Muscle layer of colon (tissue), 2 donors: ENCODE data around the gene MACROD2.
"Not testable (repeated sequence)": the region's sequence is repeated elsewhere in the genome, so short reads cannot be mapped to it uniquely, and the experiment has no call there.

Experiments
- H3K27ac ChIP-seq: one replicate; pipeline ENCODE4 v1.7.0; 2013; ENCODE audit warnings: low read depth, mild to moderate bottlenecking, low read length, moderate library complexity
- H3K27me3 ChIP-seq, 2 donors: one replicate each; pipeline ENCODE4 v1.7.0; 2013; ENCODE audit warnings: low read length in 2 of 2, mild to moderate bottlenecking in 2 of 2; ENCODE audit not compliant: insufficient read depth in 2 of 2, control insufficient read depth in 1 of 2
- H3K36me3 ChIP-seq: one replicate; pipeline ENCODE4 v1.7.0; 2013; ENCODE audit warnings: mild to moderate bottlenecking, low read length; ENCODE audit not compliant: insufficient read depth
- H3K4me1 ChIP-seq: one replicate; pipeline ENCODE4 v1.7.0; 2013; ENCODE audit warnings: mild to moderate bottlenecking, low read length; ENCODE audit not compliant: insufficient read depth
- H3K4me3 ChIP-seq, 2 donors: one replicate each; pipeline ENCODE4 v1.7.0; 2013; ENCODE audit warnings: low read length in 2 of 2, low read depth in 1 of 2, mild to moderate bottlenecking in 1 of 2, moderate library complexity in 1 of 2
- H3K9ac ChIP-seq: one replicate; pipeline ENCODE4 v1.7.0; 2013; ENCODE audit warnings: low read length
- H3K9me3 ChIP-seq: one replicate; pipeline ENCODE4 v1.7.0; 2013; ENCODE audit warnings: mild to moderate bottlenecking, low read length
- donor health status: abdominal sarcoma.
- donor health status: Adenocarcinoma of cecum.

The MACROD2 gene

GRCh38 chr20:14220986-14221385, 225.7 kb downstream of the MACROD2 start:
- H3K4me1 ChIP-seq = no peaks in the 10 kb centered on the region
- no peak overlapping the region for H3K9ac ChIP-seq
- H3K27me3 ChIP-seq = no peaks in the 10 kb centered on the region
- no peaks in the 10 kb centered on the region for H3K36me3 ChIP-seq
- no peak overlapping the region for H3K27ac ChIP-seq
- H3K4me3 ChIP-seq = no peak overlapping the region
- no peaks in the 10 kb centered on the region for H3K9me3 ChIP-seq

- no peak overlapping the region for H3K27ac ChIP-seq
- H3K36me3 ChIP-seq = no peaks in the 10 kb centered on the region
- no peaks in the 10 kb centered on the region for H3K4me1 ChIP-seq
- no peak overlapping the region for H3K4me3 ChIP-seq
- no peaks in the 10 kb centered on the region for H3K27me3 ChIP-seq
- no peaks in the 10 kb centered on the region for H3K9me3 ChIP-seq
- no peak overlapping the region for H3K9ac ChIP-seq
Measured at GRCh38 chr20:14223806-14224205, 228.5 kb downstream of the MACROD2 start.

GRCh38 chr20:14226051-14227049, 231.0 kb downstream of the MACROD2 start:
- H3K27ac ChIP-seq, H3K36me3 ChIP-seq, H3K4me1 ChIP-seq, H3K9me3 ChIP-seq, H3K9ac ChIP-seq, H3K27me3 ChIP-seq: not testable (repeated sequence)
- H3K4me3 ChIP-seq = peak overlapping the region; percentile 0 to 35

GRCh38 chr20:14232650-14233049, 237.3 kb downstream of the MACROD2 start:
- Histone ChIP-seq H3K27ac (no peak overlapping the region), H3K36me3 (no peaks in the 10 kb centered on the region), H3K4me1 (peaks cover 5% of the 10 kb centered on the region), H3K9ac (no peak overlapping the region), H3K4me3 (no peak overlapping the region), H3K9me3 (no peaks in the 10 kb centered on the region), H3K27me3 (no peaks in the 10 kb centered on the region)

- Histone ChIP-seq H3K9me3 (no peaks in the 10 kb centered on the region), H3K4me1 (peaks cover 5% of the 10 kb centered on the region), H3K36me3 (no peaks in the 10 kb centered on the region), H3K4me3 (no peak overlapping the region), H3K9ac (no peak overlapping the region), H3K27ac (no peak overlapping the region), H3K27me3 (no peaks in the 10 kb centered on the region)
Measured at GRCh38 chr20:14234666-14235295, 239.5 kb downstream of the MACROD2 start.

GRCh38 chr20:14235355-14235754, 240.0 kb downstream of the MACROD2 start:
- Histone ChIP-seq H3K9me3 (no peaks in the 10 kb centered on the region), H3K27me3 (no peaks in the 10 kb centered on the region), H3K4me3 (no peak overlapping the region), H3K4me1 (peaks cover 5% of the 10 kb centered on the region), H3K36me3 (no peaks in the 10 kb centered on the region), H3K9ac (no peak overlapping the region), H3K27ac (no peak overlapping the region)

GRCh38 chr20:14245368-14245970, 250.2 kb downstream of the MACROD2 start:
- no peaks in the 10 kb centered on the region for H3K36me3 ChIP-seq
- no peak overlapping the region for H3K9ac ChIP-seq
- H3K27ac ChIP-seq = no peak overlapping the region
- H3K4me1 ChIP-seq = peaks cover 13% of the 10 kb centered on the region
- no peaks in the 10 kb centered on the region for H3K27me3 ChIP-seq
- H3K9me3 ChIP-seq = no peaks in the 10 kb centered on the region
- H3K4me3 ChIP-seq = no peak overlapping the region

GRCh38 chr20:14259689-14260088, 264.4 kb downstream of the MACROD2 start:
- Histone ChIP-seq H3K27me3 (no peaks in the 10 kb centered on the region), H3K9ac (no peak overlapping the region), H3K4me3 (no peak overlapping the region), H3K27ac (no peak overlapping the region), H3K4me1 (no peaks in the 10 kb centered on the region), H3K36me3 (no peaks in the 10 kb centered on the region), H3K9me3 (no peaks in the 10 kb centered on the region)

- Histone ChIP-seq H3K27ac (no peak overlapping the region), H3K4me3 (no peak overlapping the region), H3K4me1 (no peaks in the 10 kb centered on the region), H3K9ac (no peak overlapping the region), H3K27me3 (no peaks in the 10 kb centered on the region), H3K9me3 (no peaks in the 10 kb centered on the region), H3K36me3 (no peaks in the 10 kb centered on the region)
Measured at GRCh38 chr20:14260367-14260766, 265.1 kb downstream of the MACROD2 start.

- H3K9ac ChIP-seq = no peak overlapping the region
- no peak overlapping the region for H3K27ac ChIP-seq
- no peaks in the 10 kb centered on the region for H3K4me1 ChIP-seq
- H3K27me3 ChIP-seq = no peaks in the 10 kb centered on the region
- H3K9me3 ChIP-seq = no peaks in the 10 kb centered on the region
- no peaks in the 10 kb centered on the region for H3K36me3 ChIP-seq
- no peak overlapping the region for H3K4me3 ChIP-seq
Measured at GRCh38 chr20:14264869-14265268, 269.6 kb downstream of the MACROD2 start.

GRCh38 chr20:14266246-14266645, 270.9 kb downstream of the MACROD2 start:
- Histone ChIP-seq H3K9ac (no peak overlapping the region), H3K36me3 (no peaks in the 10 kb centered on the region), H3K4me3 (no peak overlapping the region), H3K27me3 (no peaks in the 10 kb centered on the region), H3K4me1 (no peaks in the 10 kb centered on the region), H3K27ac (no peak overlapping the region), H3K9me3 (no peaks in the 10 kb centered on the region)
